NB4 (cell line): ENCODE data around the gene SORBS1.

ENCODE experiments used
- CTCF ChIP-seq: IDR thresholded peaks from one replicate; pipeline ENCODE4 v1.5.1; 2012; ENCODE audit warnings: low read depth, low read length
- MYC ChIP-seq: IDR thresholded peaks from 2 replicates; pipeline ENCODE4 v1.6.1; 2011; ENCODE audit warnings: low read depth, low read length
- POLR2A ChIP-seq: IDR thresholded peaks from 2 replicates; pipeline ENCODE4 v1.6.1; 2011; ENCODE audit warnings: mild to moderate bottlenecking; ENCODE audit not compliant: insufficient read length; ENCODE audit errors: extremely low read depth
- TF ChIP-seq, protein P1 (sequence below): IDR thresholded peaks from 2 replicates; pipeline ENCODE4 v1.6.1; 2011; ENCODE audit warnings: low read depth, low read length

GRCh38 chr10:95262763-95263518 is 298.2 kb downstream of the SORBS1 start:
- TF ChIP-seq CTCF, result no peak
- TF ChIP-seq POLR2A, result no peak
- TF ChIP-seq, protein P1, sequence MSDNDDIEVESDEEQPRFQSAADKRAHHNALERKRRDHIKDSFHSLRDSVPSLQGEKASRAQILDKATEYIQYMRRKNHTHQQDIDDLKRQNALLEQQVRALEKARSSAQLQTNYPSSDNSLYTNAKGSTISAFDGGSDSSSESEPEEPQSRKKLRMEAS, result no peak
- no peak for TF ChIP-seq MYC
